Lung (tissue), 12 donors: ENCODE data around the gene CCNC. TPM values are rescaled to one million over a fixed set of nuclear protein-coding genes. Genes with fewer than 3 reads are reported as not detected.

Source experiments
- ATAC-seq: fragments of 200-7000 bp; cut with Tn5 transposase; one replicate; pipeline ENCODE4 v1.9.1; 2020; ENCODE audit warnings: moderate number of reproducible peaks; ENCODE audit not compliant: insufficient read depth, low FRiP score
- DNase-seq, 3 donors: peaks; one replicate each; pipeline ENCODE4 v3.0.0-alpha.2; 2013 to 2017
- H3K27ac ChIP-seq, 2 donors: one replicate each; pipeline ENCODE4 v1.5.1; 2013; ENCODE audit warnings: mild to moderate bottlenecking in 2 of 2, moderate library complexity in 2 of 2, control low read depth in 1 of 2, inconsistent platforms in 1 of 2, low read depth in 1 of 2, low read length in 1 of 2
- H3K27me3 ChIP-seq, 3 donors: one replicate each; pipeline ENCODE4 v1.5.1; 2013; ENCODE audit warnings: low read length in 2 of 3; ENCODE audit not compliant: control insufficient read depth in 3 of 3, insufficient read depth in 3 of 3
- H3K36me3 ChIP-seq, 4 donors: one replicate each; pipeline ENCODE4 v1.5.1; 2013; ENCODE audit warnings: low read length in 4 of 4, mild to moderate bottlenecking in 1 of 4, moderate library complexity in 1 of 4; ENCODE audit not compliant: control insufficient read depth in 4 of 4, insufficient read depth in 4 of 4
- H3K4me1 ChIP-seq, 5 donors: one replicate each; pipeline ENCODE4 v1.5.1; 2013; ENCODE audit warnings: low read length in 5 of 5, mild to moderate bottlenecking in 2 of 5, moderate library complexity in 1 of 5; ENCODE audit not compliant: control insufficient read depth in 5 of 5, insufficient read depth in 5 of 5
- H3K4me3 ChIP-seq: one replicate; pipeline ENCODE4 v1.5.1; 2013; ENCODE audit warnings: mild to moderate bottlenecking, control low read depth, moderate library complexity
- H3K9ac ChIP-seq, 2 donors: one replicate each; pipeline ENCODE4 v1.5.1; 2013; ENCODE audit warnings: low read length in 2 of 2, control low read depth in 1 of 2; ENCODE audit not compliant: insufficient read depth in 1 of 2
- H3K9me3 ChIP-seq, 4 donors: one replicate each; pipeline ENCODE4 v1.5.1; 2013; ENCODE audit warnings: low read length in 3 of 4, mild to moderate bottlenecking in 1 of 4, moderate library complexity in 1 of 4; ENCODE audit not compliant: control insufficient read depth in 4 of 4, insufficient read depth in 3 of 4
- CTCF ChIP-seq: IDR thresholded peaks from 2 replicates; pipeline ENCODE4 v1.5.1; 2012; ENCODE audit warnings: mild to moderate bottlenecking; ENCODE audit errors: control extremely low read depth, extremely low read depth
- WGBS, 2 donors: extraction: QIAGEN DNeasy Blood & Tissue Kit; methylation state at CpG; one replicate each; pipeline ENCODE4 v1.1.7; 2013; 5-methylcytosine and 5-hydroxymethylcytosine counted together
- polyA plus RNA-seq, 2 donors: library from polyadenylated mRNA; stranded (reverse); fragments of 200-250 nt; gene quantifications; one replicate each; pipeline ENCODE4 v1.2.1, GENCODE V29; 2013
- total RNA-seq, 2 donors: library from RNA; depleted of rRNA in 1 of 2; stranded (reverse); fragments of >200 nt in 1 of 2; gene quantifications; one replicate each; pipeline ENCODE4 v1.2.1, GENCODE V29; 2014 to 2021
- donor health status: control.
- donor health status: control.
- donor health status: Bipolar disorder and iron deficiency.
- donor health status: healthy.
- donor health status: DM: yes; HTN: yes; CAD: no.

The CCNC gene
- total and polyA plus RNA-seq, 4 donors = 26.7 to 68.0 (median 38.2) TPM

GRCh38 chr6:99611148-99611547, 42.7 kb upstream of the CCNC start:
- no peak for DNase-seq
- H3K27me3 ChIP-seq = peaks cover 6 to 91% (median 87%) of the 10 kb centered on the region in 3 donors
- no peak overlapping the region for H3K9ac ChIP-seq
- no peak overlapping the region for H3K27ac ChIP-seq
- no peak for TF ChIP-seq CTCF
- no peaks in the 10 kb centered on the region for H3K36me3 ChIP-seq
- H3K4me3 ChIP-seq = no peak overlapping the region
- H3K4me1 ChIP-seq = peaks cover 0 to 21% (median 4%) of the 10 kb centered on the region in 5 donors
- no peak for ATAC-seq
- 0 to 6% methylated on average over 3 of the region's 3 CpGs for WGBS, 2 donors
- peaks cover 0 to 13% (median 0%) of the 10 kb centered on the region in 4 donors for H3K9me3 ChIP-seq

- Histone ChIP-seq H3K27me3 (peaks cover 10 to 91% (median 87%) of the 10 kb centered on the region in 3 donors), H3K9ac (no peak overlapping the region), H3K36me3 (no peaks in the 10 kb centered on the region), H3K9me3 (peaks cover 0 to 19% (median 0%) of the 10 kb centered on the region in 4 donors), H3K4me3 (no peak overlapping the region), H3K4me1 (peaks cover 0 to 24% (median 4%) of the 10 kb centered on the region in 5 donors), H3K27ac (no peak overlapping the region)
- no peak for ATAC-seq
- no peak for TF ChIP-seq CTCF
- WGBS, 2 donors = 18% methylated on average over 2 of the region's 2 CpGs
- no peak for DNase-seq
Measured at GRCh38 chr6:99609905-99610489, 41.5 kb upstream of the CCNC start.

- Histone ChIP-seq H3K4me3 (no peak overlapping the region), H3K9ac (no peak overlapping the region), H3K36me3 (no peaks in the 10 kb centered on the region), H3K9me3 (peaks cover 0 to 15% (median 0%) of the 10 kb centered on the region in 4 donors), H3K27me3 (peaks cover 10 to 93% (median 88%) of the 10 kb centered on the region in 3 donors), H3K4me1 (peaks cover 0 to 16% (median under 1%) of the 10 kb centered on the region in 5 donors), H3K27ac (no peak overlapping the region)
- DNase-seq (no peak), ATAC-seq (no peak)
- no peak for TF ChIP-seq CTCF
- WGBS, 2 donors = 10% methylated on average over 24 of the region's 24 CpGs
Measured at GRCh38 chr6:99608886-99609482, 40.5 kb upstream of the CCNC start.
